Type B pancreatic cell (in vitro differentiated cells): ENCODE results near the gene DAND5. TPM values are rescaled to one million over a fixed set of nuclear protein-coding genes. Genes with fewer than 3 reads are reported as not detected.

Experiments used
- DNase-seq: peaks from one replicate; pipeline ENCODE4 v3.0.0; 2021; ENCODE audit warnings: mixed read lengths; ENCODE audit not compliant: unreplicated experiment; ENCODE audit errors: extremely low spot score
- H3K27ac Mint-ChIP-seq: 2 replicates; pipeline ENCODE4 v1.8.0; 2021; ENCODE audit warnings: mild to moderate bottlenecking, mixed read lengths
- H3K27me3 Mint-ChIP-seq: 2 replicates; pipeline ENCODE4 v1.8.0; 2021; ENCODE audit warnings: mixed read lengths
- H3K36me3 Mint-ChIP-seq: 2 replicates; pipeline ENCODE4 v1.8.0; 2021; ENCODE audit warnings: mixed read lengths
- H3K4me1 Mint-ChIP-seq: one replicate; pipeline ENCODE4 v1.8.0; 2021; ENCODE audit warnings: mixed read lengths; ENCODE audit not compliant: unreplicated experiment
- H3K4me3 Mint-ChIP-seq: 2 replicates; pipeline ENCODE4 v1.8.0; 2021; ENCODE audit warnings: mild to moderate bottlenecking, mixed read lengths
- H3K9me3 Mint-ChIP-seq: 2 replicates; pipeline ENCODE4 v1.8.0; 2021; ENCODE audit warnings: mixed read lengths
- total RNA-seq: library from RNA; stranded (reverse); gene quantifications from 2 replicates; pipeline ENCODE4 v1.2.1, GENCODE V29; 2021; ENCODE audit warnings: low replicate concordance
- TF ChIP-seq, protein P1 (sequence below): fragments of 200-600 bp; sonication (generic); conservative IDR thresholded peaks from 2 replicates; pipeline ENCODE4 v1.5.0; 2021; ENCODE audit warnings: antibody characterized with exemption, mild to moderate bottlenecking

Gene DAND5
- total RNA-seq, 1 donor from 2014 or later, result not detected

DNA sequence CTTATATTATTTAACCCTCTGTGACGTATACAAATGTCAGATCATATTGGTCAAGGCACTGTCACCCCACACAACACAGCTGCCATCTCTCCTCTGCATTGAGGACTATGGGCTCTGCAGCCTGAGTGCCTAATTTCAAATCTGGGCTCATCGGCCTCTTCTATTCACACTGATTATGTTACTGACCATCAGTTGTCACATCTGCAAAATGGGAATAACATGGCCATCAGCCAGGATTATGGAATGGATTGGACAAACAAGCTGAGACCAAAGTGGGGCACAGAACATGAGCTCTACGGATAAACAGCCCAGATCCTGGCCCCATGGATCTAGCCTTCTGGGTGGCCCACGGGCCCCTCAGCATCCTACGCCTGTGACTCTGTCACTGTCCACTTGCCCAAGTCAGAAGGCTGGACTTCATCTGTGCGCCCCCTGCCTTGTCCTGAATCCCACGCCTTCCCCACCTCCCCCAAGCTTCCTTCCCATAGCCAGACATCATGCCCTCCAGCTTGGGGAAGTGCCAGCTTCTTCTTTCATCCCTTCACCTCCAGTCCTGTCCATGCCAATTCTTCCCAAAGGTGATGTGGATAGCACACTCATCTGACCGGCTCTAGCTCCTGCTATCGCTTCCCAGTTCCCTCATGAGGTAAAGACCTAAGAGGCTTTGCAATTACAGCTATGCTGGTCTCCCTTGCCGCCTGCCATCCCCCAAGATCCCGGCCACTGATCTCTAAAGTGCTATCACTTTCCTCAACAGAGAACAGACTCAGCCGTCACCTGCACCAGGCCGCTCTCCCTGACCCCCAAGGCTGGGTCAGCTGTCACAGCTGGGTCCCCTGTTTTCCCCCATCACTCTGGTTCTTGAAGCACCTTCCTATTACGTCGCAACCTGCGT lies 36.7 kb upstream of the DAND5 start:
- Mint-ChIP-seq H3K36me3 (peaks cover 8% of the 10 kb centered on the region), H3K27ac (peak overlapping the region; percentile 86), H3K4me3 (peak overlapping the region; percentile 97), H3K27me3 (no peaks in the 10 kb centered on the region), H3K9me3 (no peaks in the 10 kb centered on the region), H3K4me1 (peaks cover 18% of the 10 kb centered on the region)
- TF ChIP-seq, protein P1, sequence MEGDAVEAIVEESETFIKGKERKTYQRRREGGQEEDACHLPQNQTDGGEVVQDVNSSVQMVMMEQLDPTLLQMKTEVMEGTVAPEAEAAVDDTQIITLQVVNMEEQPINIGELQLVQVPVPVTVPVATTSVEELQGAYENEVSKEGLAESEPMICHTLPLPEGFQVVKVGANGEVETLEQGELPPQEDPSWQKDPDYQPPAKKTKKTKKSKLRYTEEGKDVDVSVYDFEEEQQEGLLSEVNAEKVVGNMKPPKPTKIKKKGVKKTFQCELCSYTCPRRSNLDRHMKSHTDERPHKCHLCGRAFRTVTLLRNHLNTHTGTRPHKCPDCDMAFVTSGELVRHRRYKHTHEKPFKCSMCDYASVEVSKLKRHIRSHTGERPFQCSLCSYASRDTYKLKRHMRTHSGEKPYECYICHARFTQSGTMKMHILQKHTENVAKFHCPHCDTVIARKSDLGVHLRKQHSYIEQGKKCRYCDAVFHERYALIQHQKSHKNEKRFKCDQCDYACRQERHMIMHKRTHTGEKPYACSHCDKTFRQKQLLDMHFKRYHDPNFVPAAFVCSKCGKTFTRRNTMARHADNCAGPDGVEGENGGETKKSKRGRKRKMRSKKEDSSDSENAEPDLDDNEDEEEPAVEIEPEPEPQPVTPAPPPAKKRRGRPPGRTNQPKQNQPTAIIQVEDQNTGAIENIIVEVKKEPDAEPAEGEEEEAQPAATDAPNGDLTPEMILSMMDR, result no peak
- no peak for DNase-seq

DNA sequence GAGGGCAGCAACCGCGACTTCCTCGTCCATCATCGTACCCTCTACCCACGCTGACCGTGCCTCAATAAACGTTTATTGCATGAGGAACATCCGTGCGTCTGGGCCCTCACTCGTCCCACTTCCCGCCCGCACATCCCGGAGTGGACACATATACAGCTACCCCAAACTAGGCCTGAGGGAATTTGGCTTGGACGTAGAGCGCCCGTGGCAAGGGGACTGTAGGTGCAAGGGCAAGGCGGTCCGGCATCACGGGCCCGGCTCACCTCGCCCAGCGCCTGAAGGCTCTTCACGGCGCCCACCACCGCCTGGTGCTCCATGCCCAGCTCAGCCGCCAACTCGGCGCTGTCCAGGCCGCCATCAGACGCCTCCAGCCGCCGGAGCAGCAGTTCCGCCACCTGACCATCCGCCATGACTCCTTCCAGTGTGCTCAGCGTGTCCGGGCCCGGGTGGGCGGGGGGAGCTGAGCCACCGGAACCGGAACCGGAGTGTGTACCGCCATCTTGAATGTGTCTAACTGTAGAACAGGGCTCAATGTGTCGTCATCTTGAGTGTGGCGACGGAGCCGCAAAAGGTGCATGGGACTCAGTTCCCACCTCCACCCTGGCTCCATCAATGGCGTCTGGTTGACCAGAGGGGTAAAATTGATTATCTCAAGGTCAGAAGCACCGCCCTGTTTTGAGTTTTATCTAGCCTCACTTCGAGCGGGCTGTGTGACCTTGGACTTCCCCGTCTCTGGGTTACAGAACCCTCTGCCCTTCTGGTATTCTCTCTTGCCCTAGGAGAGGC lies 35.9 kb upstream of the DAND5 start, which contains the start of gene FARSA:
FARSA (minus strand) TSS at position 425 of the 786 bp plus-strand sequence; CDS start at position 410, 15 bp downstream.
- Mint-ChIP-seq H3K4me1 (peaks cover 19% of the 10 kb centered on the region), H3K9me3 (no peaks in the 10 kb centered on the region), H3K36me3 (peaks cover 9% of the 10 kb centered on the region), H3K27me3 (peaks cover 3% of the 10 kb centered on the region), H3K27ac (peak within 1 kb of the TSS; percentile 86), H3K4me3 (peak within 1 kb of the TSS; percentile 97)
- TF ChIP-seq, protein P1, result no peak
- DNase-seq, result peak; percentile 89

DNA sequence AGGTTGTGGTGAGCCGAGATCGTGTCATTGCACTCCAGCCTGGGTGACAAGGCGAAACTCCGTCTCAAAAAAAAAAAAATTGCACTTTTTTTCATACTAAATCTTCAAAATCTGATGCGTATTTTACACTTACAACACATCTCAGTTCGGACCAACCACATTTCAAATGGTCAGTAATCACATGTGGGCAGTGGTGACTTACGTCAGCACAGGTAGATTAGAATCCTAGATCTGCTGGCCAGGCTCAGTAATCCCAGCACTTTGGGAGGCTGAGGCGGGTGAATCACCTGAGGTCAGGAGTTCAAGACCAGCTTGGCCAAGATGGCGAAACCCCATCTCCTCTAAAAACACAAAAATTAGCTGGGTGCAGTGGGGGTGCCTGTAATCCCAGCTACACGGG lies 34.3 kb upstream of the DAND5 start:
- Mint-ChIP-seq H3K9me3 (no peaks in the 10 kb centered on the region), H3K4me3 (no peak overlapping the region), H3K27ac (no peak overlapping the region), H3K4me1 (peaks cover 27% of the 10 kb centered on the region), H3K36me3 (peaks cover 18% of the 10 kb centered on the region), H3K27me3 (peaks cover 3% of the 10 kb centered on the region)
- TF ChIP-seq, protein P1, result no peak
- no peak for DNase-seq

DNA sequence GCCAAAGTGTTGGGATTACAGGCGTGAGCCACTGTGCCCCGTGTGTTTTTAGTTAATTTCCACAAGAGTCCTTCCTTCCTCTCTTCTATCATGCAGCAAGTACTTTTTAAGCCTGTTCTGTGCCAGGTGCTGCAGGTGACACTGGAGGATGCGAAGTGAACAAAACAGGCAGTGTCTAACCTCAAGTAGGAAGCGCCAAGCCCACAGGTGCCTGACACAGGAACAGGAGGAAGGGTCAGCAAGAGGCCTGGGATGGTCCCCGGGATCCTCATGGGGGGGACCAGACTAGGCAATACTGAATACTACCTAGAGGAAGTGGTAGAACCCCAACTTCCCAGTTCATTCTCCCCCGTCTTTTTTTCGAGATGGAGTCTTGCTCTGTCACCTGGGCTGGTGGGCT lies 32.8 kb upstream of the DAND5 start:
- peaks cover 3% of the 10 kb centered on the region for H3K27me3 Mint-ChIP-seq
- H3K27ac Mint-ChIP-seq, result no peak overlapping the region
- peaks cover 26% of the 10 kb centered on the region for H3K36me3 Mint-ChIP-seq
- H3K4me3 Mint-ChIP-seq, result peak overlapping the region; percentile 54
- TF ChIP-seq, protein P1, result no peak
- no peaks in the 10 kb centered on the region for H3K9me3 Mint-ChIP-seq
- DNase-seq, result no peak
- H3K4me1 Mint-ChIP-seq, result peaks cover 36% of the 10 kb centered on the region

DNA sequence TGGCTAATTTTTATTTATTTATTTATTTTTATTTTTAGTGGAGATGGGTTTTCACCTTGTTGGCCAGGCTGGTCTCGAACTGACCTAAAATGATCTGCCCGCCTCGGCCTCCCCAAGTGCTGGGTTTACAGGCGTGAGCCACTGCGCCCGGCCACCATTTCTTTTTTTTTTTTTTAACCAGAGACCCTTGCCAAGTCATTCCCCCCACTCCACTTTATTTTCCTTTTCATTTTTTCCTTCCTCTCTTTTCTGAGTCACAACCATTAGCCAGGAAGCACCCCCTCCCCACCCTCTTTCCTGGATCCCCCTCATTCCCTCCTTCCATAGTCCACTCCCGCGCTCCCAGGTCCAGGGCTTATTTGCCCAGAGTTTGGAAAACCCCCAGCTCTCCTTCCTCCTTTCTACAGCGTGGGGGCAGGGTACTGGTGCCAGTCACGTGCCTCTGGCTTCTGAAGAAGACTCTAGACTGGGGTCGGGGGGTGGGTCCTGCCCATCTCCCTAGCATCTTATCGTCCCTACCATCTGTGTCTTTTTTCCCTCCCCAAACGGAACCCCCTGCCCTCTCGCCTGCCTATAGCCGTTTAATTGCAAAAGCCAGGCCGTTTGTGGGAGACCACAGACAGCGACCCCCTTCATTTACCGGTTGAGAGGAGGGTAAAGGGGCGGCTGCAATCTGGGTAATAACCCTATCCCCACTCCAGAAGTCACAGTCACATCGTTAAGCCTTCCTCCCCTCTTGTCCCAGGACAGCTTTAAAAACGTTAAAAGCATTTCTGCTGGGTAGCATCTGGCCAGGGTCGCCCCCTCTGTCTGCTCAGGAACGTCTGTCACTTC lies 32.1 kb upstream of the DAND5 start:
- H3K4me3 Mint-ChIP-seq, result peak overlapping the region; percentile 99
- peaks cover 34% of the 10 kb centered on the region for H3K4me1 Mint-ChIP-seq
- peaks cover 3% of the 10 kb centered on the region for H3K27me3 Mint-ChIP-seq
- no peak for DNase-seq
- peak overlapping the region; percentile 98 for H3K27ac Mint-ChIP-seq
- H3K36me3 Mint-ChIP-seq, result peaks cover 29% of the 10 kb centered on the region
- no peaks in the 10 kb centered on the region for H3K9me3 Mint-ChIP-seq
- TF ChIP-seq, protein P1, result no peak
